Upper lobe of left lung (tissue), 6 donors: ENCODE measurements around the gene PTPRA. TPM values are rescaled to one million over a fixed set of nuclear protein-coding genes. Genes with fewer than 3 reads are reported as not detected.
"Not testable (repeated sequence)": the region's sequence is repeated elsewhere in the genome, so short reads cannot be mapped to it uniquely, and the experiment has no call there.

Experiments used
- ATAC-seq, 2 donors: fragments of 200-7000 bp; cut with Tn5 transposase; one replicate each; pipeline ENCODE4 v1.9.1; 2022; ENCODE audit warnings: mild to moderate bottlenecking in 2 of 2, moderate library complexity in 2 of 2; ENCODE audit not compliant: low FRiP score in 2 of 2
- DNase-seq, 2 donors: peaks; one replicate each; pipeline ENCODE4 v3.0.0-alpha.2; 2019 to 2020
- H3K27ac ChIP-seq, 4 donors: fragments of 200-600 bp; sonication (generic); one replicate each; pipeline ENCODE4 v1.5.1; 2016 to 2019
- H3K27me3 ChIP-seq, 4 donors: fragments of 200-600 bp; sonication (generic); one replicate each; pipeline ENCODE4 v1.5.1; 2017 to 2019
- H3K36me3 ChIP-seq, 4 donors: fragments of 200-600 bp; sonication (generic); one replicate each; pipeline ENCODE4 v1.5.1; 2016 to 2019
- H3K4me1 ChIP-seq, 4 donors: fragments of 200-600 bp; sonication (generic); one replicate each; pipeline ENCODE4 v1.5.1; 2018 to 2019
- H3K4me3 ChIP-seq, 4 donors: fragments of 200-600 bp; sonication (generic); one replicate each; pipeline ENCODE4 v1.5.1; 2017 to 2019; ENCODE audit warnings: mild to moderate bottlenecking in 2 of 4, moderate library complexity in 1 of 4
- H3K9me3 ChIP-seq, 4 donors: fragments of 200-600 bp; sonication (generic); one replicate each; pipeline ENCODE4 v1.5.1; 2018 to 2019
- EP300 ChIP-seq, 4 donors: sonication (generic); formaldehyde crosslinking; IDR thresholded peaks; one replicate each; pipeline ENCODE4 v1.5.1; 2017; ENCODE audit warnings: antibody characterized with exemption in 4 of 4, control low read depth in 2 of 4
- POLR2A ChIP-seq, 4 donors: fragments of 450-650 bp; IDR thresholded peaks; one replicate each; pipeline ENCODE4 v1.5.1; 2016 to 2017; ENCODE audit warnings: antibody characterized with exemption in 4 of 4, mild to moderate bottlenecking in 2 of 4
- POLR2AphosphoS5 ChIP-seq, 2 donors: sonication (generic); formaldehyde crosslinking; IDR thresholded peaks; one replicate each; pipeline ENCODE4 v1.5.1; 2017; ENCODE audit warnings: antibody characterized with exemption in 2 of 2
- WGBS, 2 donors: methylation state at CpG; one replicate each; pipeline ENCODE4 v1.1.5; 2017 to 2018; 5-methylcytosine and 5-hydroxymethylcytosine counted together
- total RNA-seq, 6 donors: library from RNA; depleted of rRNA in 4 of 6; stranded (reverse); fragments of >200 nt in 4 of 6; gene quantifications; one replicate each; pipeline versions ENCODE4 v1.1.0 to v1.2.1, GENCODE V29; 2016 to 2021
- TF ChIP-seq, protein P1 (sequence below), 6 experiments: fragments of 450-650 bp in 4 of 6; fragments of 200-600 bp in 2 of 6; sonication (generic) in 2 of 6; IDR thresholded peaks; one replicate each; pipeline ENCODE4 v1.5.1; 2016 to 2019; ENCODE audit warnings: antibody characterized with exemption in 6 of 6
- donor health status: DM: no; HTN: no; CAD: no; lungs with moderate emphysema.
- donor health status: DM: no; HTN: yes; CAD: no; lungs with severe emphysema.

The PTPRA gene
- total RNA-seq, 6 donors from 2014 or later, result 22.0 to 60.3 (median 51.1) TPM

DNA sequence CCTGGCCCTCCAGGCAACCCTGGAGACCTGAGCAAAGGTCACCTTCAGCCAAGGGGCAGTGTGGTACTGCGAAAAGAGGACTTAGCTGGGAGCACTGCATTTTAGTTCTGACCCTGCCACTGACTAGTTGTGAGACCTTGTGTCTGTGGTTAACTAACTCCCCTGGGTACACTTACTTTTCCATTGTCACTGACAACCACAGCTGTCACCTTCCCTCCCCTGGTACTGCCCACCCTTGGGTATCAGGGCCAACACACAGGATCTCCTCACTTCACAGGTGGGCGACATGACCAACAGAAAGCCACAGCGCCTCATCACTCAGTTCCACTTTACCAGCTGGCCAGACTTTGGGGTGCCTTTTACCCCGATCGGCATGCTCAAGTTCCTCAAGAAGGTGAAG lies 148.5 kb downstream of the PTPRA start:
- no peaks in the 10 kb centered on the region for H3K9me3 ChIP-seq
- 98 to 100% methylated on average over 5 of the region's 5 CpGs for WGBS, 2 donors
- peaks cover 13 to 68% (median 57%) of the 10 kb centered on the region in 4 donors for H3K36me3 ChIP-seq

DNA sequence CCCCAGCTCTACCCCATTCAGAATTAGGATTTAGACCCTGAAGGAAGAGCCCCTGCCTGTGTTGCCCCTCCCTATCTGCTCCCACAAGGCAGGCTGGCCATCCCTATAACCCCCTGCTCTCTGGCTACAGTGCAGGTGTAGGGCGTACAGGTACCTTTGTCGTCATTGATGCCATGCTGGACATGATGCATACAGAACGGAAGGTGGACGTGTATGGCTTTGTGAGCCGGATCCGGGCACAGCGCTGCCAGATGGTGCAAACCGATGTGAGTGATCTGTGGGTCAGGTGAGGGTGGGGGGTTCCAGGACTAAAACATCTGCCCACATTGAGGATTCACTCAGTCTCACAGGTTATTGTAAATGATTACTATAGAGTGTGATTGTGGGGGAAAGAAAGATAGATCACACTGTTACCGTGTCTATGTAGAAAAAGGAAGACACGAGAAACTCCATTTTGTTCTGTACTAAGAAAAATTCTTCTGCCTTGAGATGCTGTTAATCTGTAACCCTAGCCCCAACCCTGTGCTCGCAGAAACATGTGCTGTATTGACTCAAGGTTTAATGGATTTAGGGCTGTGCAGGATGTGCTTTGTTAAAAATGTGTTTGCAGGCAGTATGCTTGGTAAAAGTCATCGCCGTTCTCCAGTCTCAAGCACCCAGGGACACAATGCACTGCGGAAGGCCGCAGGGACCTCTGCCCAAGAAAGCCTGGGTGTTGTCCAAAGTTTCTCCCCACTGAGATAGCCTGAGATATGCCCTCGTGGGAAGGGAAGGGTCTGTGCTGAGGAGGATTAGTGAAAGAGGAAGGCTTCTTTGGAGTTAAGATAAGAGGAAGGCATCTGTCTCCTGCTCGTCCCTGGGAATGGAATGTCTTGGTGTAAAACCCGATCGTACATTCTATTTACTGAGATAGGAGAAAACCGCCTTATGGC lies 149.5 kb downstream of the PTPRA start:
- peaks cover 22 to 72% (median 62%) of the 10 kb centered on the region in 4 donors for H3K36me3 ChIP-seq
- not testable (repeated sequence) for H3K27me3 ChIP-seq, H3K4me1 ChIP-seq, ATAC-seq, H3K4me3 ChIP-seq, H3K27ac ChIP-seq, DNase-seq, H3K9me3 ChIP-seq
- 90 to 92% methylated on average over 20 of the region's 20 CpGs for WGBS, 2 donors

More for the DNA sequence above, 148.5 kb downstream of the PTPRA start:
- H3K27me3 ChIP-seq, result no peaks in the 10 kb centered on the region
- no peaks in the 10 kb centered on the region for H3K4me1 ChIP-seq
- no peak for ATAC-seq
- H3K27ac ChIP-seq, result no peak overlapping the region
- TF ChIP-seq, protein P1, sequence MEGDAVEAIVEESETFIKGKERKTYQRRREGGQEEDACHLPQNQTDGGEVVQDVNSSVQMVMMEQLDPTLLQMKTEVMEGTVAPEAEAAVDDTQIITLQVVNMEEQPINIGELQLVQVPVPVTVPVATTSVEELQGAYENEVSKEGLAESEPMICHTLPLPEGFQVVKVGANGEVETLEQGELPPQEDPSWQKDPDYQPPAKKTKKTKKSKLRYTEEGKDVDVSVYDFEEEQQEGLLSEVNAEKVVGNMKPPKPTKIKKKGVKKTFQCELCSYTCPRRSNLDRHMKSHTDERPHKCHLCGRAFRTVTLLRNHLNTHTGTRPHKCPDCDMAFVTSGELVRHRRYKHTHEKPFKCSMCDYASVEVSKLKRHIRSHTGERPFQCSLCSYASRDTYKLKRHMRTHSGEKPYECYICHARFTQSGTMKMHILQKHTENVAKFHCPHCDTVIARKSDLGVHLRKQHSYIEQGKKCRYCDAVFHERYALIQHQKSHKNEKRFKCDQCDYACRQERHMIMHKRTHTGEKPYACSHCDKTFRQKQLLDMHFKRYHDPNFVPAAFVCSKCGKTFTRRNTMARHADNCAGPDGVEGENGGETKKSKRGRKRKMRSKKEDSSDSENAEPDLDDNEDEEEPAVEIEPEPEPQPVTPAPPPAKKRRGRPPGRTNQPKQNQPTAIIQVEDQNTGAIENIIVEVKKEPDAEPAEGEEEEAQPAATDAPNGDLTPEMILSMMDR (IDR thresholded peaks at IDR 0.05), result no peak
- TF ChIP-seq EP300 (IDR thresholded peaks at IDR 0.05), result no peak
- no peak for DNase-seq
- no peak overlapping the region for H3K4me3 ChIP-seq

DNA sequence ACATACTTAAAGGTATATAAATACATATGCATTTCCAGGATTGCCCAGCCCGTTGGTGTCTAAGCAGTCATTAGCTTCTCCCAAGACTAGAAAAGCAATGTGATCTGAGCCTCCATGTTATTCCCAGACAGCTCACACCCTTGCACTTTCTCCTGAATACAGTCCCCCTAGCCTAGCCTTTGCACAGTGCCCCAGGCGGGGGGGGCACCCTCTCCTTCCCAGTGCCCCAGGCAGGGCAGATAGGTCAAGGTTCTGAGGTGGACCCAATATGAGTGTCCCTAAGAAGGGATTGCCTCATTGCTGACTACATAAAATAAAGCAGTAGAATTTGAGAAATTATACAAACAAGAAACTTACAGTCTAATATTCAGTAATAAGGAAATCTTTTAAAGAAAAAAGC lies 154.7 kb downstream of the PTPRA start:
- no peak for TF ChIP-seq POLR2AphosphoS5 (IDR thresholded peaks at IDR 0.05)
- TF ChIP-seq, protein P1 (IDR thresholded peaks at IDR 0.05), result no peak
- no peak for TF ChIP-seq EP300 (IDR thresholded peaks at IDR 0.05)
- TF ChIP-seq POLR2A (IDR thresholded peaks at IDR 0.05), result no peak
- no peaks in the 10 kb centered on the region for H3K27me3 ChIP-seq
- 81% methylated on average over 2 of the region's 2 CpGs for WGBS, 2 donors
- H3K4me1 ChIP-seq, result no peaks in the 10 kb centered on the region
- H3K9me3 ChIP-seq, result no peaks in the 10 kb centered on the region
- peaks cover 25 to 93% (median 68%) of the 10 kb centered on the region in 4 donors for H3K36me3 ChIP-seq
- H3K27ac ChIP-seq, result no peak overlapping the region
- no peak overlapping the region for H3K4me3 ChIP-seq
- DNase-seq (no peak), ATAC-seq (no peak)

DNA sequence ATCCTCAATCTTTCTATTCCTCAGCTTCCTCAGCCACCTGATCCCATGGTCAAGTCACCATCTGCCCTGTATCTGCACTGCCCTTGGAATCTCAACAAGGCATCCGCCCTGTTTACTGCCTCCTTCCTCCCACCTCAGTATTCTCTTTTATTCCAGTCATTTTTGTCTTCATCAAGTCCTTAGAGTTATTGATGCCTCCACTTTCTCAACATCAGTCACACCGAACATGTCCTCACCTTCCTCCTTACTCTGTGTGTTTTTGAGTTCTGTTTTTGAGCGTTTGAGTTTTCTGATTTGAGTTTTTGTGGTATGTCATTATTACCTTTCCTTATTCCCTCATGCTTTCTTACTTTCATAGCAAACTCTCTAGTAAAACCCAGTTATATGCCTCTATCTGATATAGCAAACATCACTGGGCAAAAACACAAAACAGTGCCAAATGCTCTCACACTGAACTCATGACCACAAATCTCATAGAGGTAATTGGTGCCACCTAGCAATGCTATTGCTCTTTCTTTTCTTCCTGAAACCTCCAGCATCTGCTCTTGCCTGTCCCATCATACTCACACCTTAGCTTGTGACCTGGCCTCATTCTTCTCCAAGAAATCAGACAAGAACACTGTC lies 158.4 kb downstream of the PTPRA start:
- no peaks in the 10 kb centered on the region for H3K4me1 ChIP-seq
- DNase-seq, result no peak
- H3K27ac ChIP-seq, result no peak overlapping the region
- no peaks in the 10 kb centered on the region for H3K9me3 ChIP-seq
- H3K36me3 ChIP-seq, result peaks cover 27 to 90% (median 54%) of the 10 kb centered on the region in 4 donors
- WGBS, 2 donors, result 90% methylated on average over 3 of the region's 3 CpGs
- TF ChIP-seq, protein P1 (IDR thresholded peaks at IDR 0.05), result no peak
- TF ChIP-seq POLR2AphosphoS5 (IDR thresholded peaks at IDR 0.05), result no peak
- no peak for TF ChIP-seq EP300 (IDR thresholded peaks at IDR 0.05)
- no peak for TF ChIP-seq POLR2A (IDR thresholded peaks at IDR 0.05)
- ATAC-seq, result no peak
- H3K27me3 ChIP-seq, result no peaks in the 10 kb centered on the region
- H3K4me3 ChIP-seq, result no peak overlapping the region

DNA sequence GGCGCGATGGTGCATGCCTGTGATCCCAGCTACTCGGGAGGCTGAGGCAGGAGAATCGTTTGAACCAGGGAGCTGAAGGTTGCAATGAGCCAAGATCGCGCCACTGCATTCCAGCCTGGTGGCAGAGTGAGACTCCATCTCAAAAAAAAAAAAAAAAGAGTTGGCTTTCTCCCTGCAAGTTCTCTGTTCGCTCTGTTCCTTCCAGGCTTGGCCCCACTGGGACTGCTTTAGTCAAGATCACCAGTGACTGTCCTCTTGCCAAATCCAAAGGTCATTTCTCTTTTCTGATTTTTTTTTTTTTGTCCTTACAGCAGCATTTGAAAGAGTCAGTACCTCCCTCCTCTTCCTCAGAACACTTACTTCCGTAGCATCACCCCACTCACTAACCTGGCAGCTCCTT lies 159.3 kb downstream of the PTPRA start:
- Histone ChIP-seq H3K4me3 (no peak overlapping the region), H3K27ac (no peak overlapping the region), H3K27me3 (no peaks in the 10 kb centered on the region), H3K4me1 (no peaks in the 10 kb centered on the region), H3K9me3 (no peaks in the 10 kb centered on the region), H3K36me3 (peaks cover 19 to 90% (median 55%) of the 10 kb centered on the region in 4 donors)
- WGBS, 2 donors, result 91 to 94% methylated on average over 8 of the region's 8 CpGs
- TF ChIP-seq, protein P1 (IDR thresholded peaks at IDR 0.05), result no peak
- TF ChIP-seq POLR2AphosphoS5 (IDR thresholded peaks at IDR 0.05) (no peak), POLR2A (IDR thresholded peaks at IDR 0.05) (no peak), EP300 (IDR thresholded peaks at IDR 0.05) (no peak)
- ATAC-seq, result no peak
- DNase-seq, result no peak
